GM15510 (cell line): ENCODE data around the gene SLC4A4.

Source experiments
- POLR2A ChIP-seq: IDR thresholded peaks from 3 replicates; pipeline ENCODE4 v1.6.1; 2011; ENCODE audit warnings: borderline replicate concordance; ENCODE audit not compliant: insufficient read length; ENCODE audit errors: extremely low read depth

SLC4A4 gene

GRCh38 chr4:71518283-71518989 is 179.6 kb downstream of the SLC4A4 start:
- no peak for TF ChIP-seq POLR2A

- no peak for TF ChIP-seq POLR2A
Measured at GRCh38 chr4:71520308-71520707, 181.5 kb downstream of the SLC4A4 start.

GRCh38 chr4:71520850-71521249 is 182.0 kb downstream of the SLC4A4 start:
- no peak for TF ChIP-seq POLR2A

GRCh38 chr4:71524756-71525155 is 185.9 kb downstream of the SLC4A4 start:
- no peak for TF ChIP-seq POLR2A

GRCh38 chr4:71526637-71527406 is 188.0 kb downstream of the SLC4A4 start:
- no peak for TF ChIP-seq POLR2A

- no peak for TF ChIP-seq POLR2A
Measured at GRCh38 chr4:71532407-71532806, 193.6 kb downstream of the SLC4A4 start.

GRCh38 chr4:71533121-71533520 is 194.3 kb downstream of the SLC4A4 start:
- no peak for TF ChIP-seq POLR2A

- no peak for TF ChIP-seq POLR2A
Measured at GRCh38 chr4:71537551-71538065, 198.8 kb downstream of the SLC4A4 start.

- TF ChIP-seq POLR2A = no peak
Measured at GRCh38 chr4:71538528-71538927, 199.7 kb downstream of the SLC4A4 start.

GRCh38 chr4:71540749-71541269 is 202.0 kb downstream of the SLC4A4 start:
- TF ChIP-seq POLR2A = no peak

- no peak for TF ChIP-seq POLR2A
Measured at GRCh38 chr4:71541541-71541940, 202.7 kb downstream of the SLC4A4 start.

GRCh38 chr4:71545168-71545567 is 206.3 kb downstream of the SLC4A4 start:
- no peak for TF ChIP-seq POLR2A

- TF ChIP-seq POLR2A = no peak
Measured at GRCh38 chr4:71549516-71550160, 210.8 kb downstream of the SLC4A4 start.

GRCh38 chr4:71550220-71551165 is 211.7 kb downstream of the SLC4A4 start:
- no peak for TF ChIP-seq POLR2A
